GM21423 (cell line): ENCODE measurements around the gene PLA2G3.

Source experiments
- ATAC-seq: cut with Tn5 transposase; IDR thresholded peaks from one replicate; pipeline ENCODE4 v1.9.1; 2021; ENCODE audit warnings: mild to moderate bottlenecking, moderate library complexity; ENCODE audit not compliant: unreplicated experiment

The PLA2G3 gene

DNA sequence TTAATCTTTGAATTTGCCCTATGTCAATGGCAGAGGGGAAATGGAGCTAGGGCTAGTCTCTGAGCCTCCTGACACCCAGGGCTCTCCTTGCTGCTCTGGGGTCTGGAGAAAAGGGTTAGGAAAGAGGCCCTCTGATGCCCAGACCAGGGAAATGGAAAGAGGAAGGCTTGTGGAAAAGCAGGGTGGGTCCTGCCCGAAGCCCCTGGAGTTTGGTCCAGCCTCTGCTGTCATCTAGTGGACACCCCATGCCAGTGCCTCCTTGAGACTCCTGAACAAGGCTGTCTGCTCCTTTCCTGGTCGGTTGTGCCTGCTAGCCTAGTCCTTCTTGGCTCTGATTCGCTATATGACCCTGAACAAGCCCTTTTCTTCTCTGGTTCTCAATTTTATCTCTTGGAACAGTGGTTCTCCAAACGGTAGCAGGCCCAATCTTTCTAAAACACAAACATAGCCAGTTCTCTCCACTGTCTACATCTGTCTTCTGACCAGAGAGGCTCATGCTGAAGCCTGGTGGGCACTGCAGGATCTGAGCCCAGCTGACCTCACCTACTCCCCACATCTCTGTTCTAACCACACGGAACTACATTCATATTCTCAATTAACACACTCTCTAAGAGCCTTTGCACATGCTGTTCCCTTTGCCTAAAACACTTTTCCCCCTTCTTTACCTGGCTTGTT lies 8.8 kb upstream of the PLA2G3 start:
- no peak for ATAC-seq

- no peak for ATAC-seq
Observed at GRCh38 chr22:31148488-31148887, 8.2 kb upstream of the PLA2G3 start.

DNA sequence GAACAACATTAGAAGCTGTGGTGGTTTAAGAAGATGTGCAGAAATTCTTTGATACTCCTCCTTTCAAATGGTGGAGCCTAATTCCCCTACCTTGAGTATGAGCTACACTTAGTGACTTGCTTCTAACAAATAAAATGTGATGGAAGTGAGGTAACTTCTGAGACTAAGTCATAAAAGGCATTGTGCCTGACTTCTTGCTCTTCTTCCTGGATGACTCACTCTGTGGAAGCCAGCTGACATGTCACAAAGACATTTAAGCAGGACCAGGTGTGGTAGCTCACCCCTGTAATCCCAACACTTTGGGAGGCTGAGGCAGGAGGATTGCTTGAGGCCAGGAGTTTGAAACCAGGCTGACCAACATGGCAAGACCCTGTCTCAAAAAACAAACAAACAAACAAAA lies 3.9 kb upstream of the PLA2G3 start:
- no peak for ATAC-seq

- ATAC-seq: no peak
Observed at GRCh38 chr22:31143537-31143936, 3.2 kb upstream of the PLA2G3 start.

DNA sequence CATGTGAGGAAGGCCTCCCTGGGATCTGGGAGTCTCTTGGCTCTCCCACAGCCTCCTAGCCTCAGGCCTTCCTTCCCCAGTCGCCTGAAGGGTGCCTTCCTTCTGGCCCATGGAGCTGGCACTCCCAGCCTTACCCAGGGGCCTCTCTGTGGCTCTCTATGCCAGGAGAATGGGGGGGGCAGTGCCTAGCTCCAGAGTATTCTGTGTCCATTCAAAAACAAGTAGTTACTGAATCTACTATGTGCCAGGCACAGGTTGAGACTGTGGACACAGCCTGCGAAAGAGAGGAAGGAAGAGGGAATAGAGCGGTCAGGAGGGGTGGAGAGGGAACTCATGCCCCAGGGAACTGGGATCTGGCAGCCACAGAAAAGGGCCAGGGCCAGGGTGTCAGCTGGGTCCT lies 2.7 kb upstream of the PLA2G3 start:
- ATAC-seq: no peak

DNA sequence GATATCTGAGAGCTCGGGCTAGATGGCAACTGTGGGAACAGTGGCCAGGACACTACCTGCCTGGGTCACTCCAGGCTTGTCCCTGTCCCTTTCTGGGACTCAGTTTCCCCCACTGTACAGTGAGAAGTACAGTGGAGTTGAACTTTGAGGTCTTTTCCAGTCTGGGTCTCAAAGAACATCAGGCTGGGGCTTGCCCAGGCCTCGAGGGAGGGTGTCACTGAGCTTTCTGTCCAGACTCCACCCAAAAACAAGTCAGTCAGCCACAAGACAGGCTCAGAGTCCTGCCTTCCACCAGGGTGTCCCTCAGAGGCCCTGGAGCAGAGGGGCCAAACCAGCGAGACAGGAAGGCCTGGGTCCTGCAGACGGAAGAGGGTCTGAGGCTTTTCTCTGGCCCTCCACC lies 2.0 kb upstream of the PLA2G3 start:
- ATAC-seq: no peak

DNA sequence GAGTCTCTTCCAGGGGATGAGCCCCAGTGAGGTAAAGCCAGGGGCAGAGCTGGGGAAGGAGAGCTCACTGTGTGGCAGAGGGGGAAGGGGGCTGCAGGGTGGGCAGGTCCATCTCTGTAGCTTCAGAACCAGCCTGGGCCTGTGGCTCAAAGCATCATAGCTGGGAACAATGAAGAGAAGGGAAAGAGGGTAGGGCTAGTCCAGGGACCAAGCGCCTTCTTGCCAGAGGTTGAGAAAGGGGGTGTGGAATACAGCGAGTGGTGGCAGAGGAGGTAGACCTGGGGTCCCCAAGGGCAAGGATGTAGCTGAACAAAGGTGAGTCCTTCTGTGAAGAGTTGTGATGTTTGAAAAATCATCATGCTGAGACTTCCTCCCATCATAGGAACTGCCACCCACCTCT lies 1.2 kb upstream of the PLA2G3 start:
- no peak for ATAC-seq

DNA sequence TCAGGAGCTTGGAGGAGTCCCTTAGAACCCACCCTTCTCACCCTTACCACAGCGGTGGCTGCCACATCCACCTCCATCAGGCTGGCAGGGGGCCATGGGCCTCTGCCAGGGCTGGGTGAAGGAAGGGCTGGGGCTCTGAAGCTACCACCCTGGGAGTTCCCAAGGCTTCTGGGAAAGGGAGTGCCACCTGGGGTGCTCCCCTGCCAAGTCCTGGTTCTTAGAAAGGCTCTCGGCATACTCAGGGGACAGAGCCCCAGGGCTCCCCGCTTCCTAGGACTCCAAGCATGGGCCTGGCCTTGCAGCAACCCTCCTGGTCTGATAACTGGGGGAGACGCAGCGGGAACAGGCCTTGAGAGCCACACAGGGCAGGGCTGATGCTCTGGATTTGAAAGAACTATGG lies 438 bp upstream of the PLA2G3 start:
- no peak for ATAC-seq

- no peak for ATAC-seq
Observed at GRCh38 chr22:31139066-31139465, 1.2 kb downstream of the PLA2G3 start.

- ATAC-seq: no peak
Observed at GRCh38 chr22:31138126-31138525, 2.2 kb downstream of the PLA2G3 start.

GRCh38 chr22:31137721-31138120 lies 2.6 kb downstream of the PLA2G3 start:
- no peak for ATAC-seq

DNA sequence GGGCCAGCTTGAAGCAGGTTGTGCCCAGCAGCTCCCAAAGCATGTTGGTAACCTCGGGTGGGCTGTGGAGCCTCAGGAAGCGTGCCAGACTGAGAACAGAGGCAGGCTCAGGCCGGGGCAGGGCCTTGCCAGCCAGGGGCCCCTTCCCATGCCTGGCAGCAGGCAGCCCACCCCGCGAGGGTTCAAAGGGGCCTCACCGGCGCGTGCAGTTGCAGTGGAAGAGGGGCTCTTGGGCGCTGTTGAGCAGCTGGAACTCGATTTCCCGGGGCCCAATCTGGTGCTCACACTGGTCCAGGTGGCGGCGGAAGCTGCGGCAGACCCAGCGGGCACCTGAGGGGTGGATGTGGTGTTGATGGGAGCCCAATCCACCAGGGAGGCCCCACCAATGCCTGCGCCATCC lies 3.6 kb downstream of the PLA2G3 start:
- no peak for ATAC-seq

DNA sequence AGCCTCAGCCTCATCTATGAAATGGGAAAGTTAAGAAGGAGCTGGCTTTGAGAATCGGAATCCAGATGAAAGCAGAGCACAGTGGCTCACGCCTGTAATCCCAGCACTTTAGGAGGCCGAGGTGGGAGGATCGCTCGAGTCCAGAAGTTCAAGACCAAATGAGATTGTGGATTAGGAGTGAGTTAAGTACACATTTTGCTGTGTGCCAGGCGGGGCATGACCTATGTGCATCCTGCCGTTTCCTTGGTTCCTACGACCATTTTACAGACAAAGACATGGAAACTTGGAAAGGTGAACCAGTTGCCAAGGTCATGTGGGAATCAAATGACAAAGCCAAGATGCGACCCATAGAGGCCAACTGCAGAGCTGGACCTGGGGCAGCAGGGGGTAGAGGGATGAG lies 4.2 kb downstream of the PLA2G3 start:
- no peak for ATAC-seq

DNA sequence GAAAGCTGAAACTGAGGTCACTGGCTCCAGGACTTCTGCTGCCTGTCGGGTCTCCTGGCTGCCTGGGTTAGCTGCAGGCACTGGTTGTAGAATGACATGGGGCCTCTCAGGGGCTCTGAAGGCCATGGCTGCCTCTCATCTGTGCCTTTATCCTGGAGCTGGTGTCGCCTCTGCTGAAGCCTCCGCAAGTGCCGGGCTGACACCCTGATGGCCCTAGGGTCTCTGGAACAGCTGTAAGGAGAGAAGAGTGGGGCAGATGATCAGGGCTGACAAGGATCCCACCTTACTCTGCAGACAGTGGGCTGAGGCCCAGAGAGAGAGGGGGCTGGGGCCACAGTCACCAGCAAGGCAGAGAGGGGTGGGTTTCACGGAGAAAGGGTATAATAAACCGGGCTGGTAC lies 4.6 kb downstream of the PLA2G3 start:
- no peak for ATAC-seq

GRCh38 chr22:31134688-31135087 lies 5.6 kb downstream of the PLA2G3 start:
- no peak for ATAC-seq

DNA sequence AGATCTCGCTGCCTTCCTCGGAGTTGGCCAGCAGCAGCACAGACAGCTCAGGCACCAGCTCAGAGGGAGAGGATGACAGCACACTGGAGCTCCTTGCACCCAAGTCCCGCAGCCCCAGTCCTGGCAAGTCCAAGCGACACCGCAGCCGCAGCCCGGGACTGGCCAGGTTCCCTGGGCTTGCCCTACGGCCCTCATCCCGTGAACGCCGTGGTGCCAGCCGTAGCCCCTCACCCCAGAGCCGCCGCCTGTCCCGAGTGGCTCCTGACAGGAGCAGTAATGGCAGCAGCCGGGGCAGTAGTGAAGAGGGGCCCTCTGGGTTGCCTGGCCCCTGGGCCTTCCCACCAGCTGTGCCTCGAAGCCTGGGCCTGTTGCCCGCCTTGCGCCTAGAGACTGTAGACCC lies 6.4 kb downstream of the PLA2G3 start:
- ATAC-seq: no peak

DNA sequence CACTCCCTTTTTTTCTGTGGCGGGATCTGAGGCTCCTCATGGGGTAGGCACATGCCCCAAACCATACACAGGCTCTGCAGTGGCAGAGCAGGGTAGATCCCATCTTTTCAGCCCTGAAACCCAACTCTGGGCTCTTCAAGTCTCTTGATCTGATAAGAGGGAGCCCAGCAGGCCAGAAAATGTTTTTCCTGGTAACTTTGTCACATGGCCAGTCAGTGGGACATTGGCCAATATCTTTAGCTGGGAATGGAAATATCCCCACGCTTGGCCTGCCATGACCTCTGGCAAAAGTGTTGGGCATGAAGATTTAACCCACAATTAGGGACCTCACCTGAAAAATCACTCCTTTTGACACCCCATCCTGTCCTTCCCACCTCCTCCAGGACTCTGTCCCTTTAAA lies 9.4 kb downstream of the PLA2G3 start:
- no peak for ATAC-seq

DNA sequence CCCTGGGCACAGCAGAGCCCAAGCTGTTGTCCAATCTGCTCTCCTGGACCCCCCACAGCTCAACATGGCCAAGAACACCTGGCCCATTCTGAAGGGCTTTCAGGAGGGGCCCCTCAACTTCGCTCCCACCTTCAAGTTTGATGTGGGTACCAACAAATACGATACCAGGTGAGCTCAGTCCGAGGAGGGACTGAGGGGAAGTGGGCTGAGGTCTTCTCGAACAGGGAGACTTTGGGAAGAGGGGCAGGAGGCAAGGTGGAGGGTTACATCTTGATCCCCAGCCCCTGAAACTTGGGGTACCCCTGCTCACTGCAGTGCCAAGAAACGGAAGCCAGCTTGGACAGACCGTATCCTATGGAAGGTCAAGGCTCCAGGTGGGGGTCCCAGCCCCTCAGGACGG lies 12.2 kb downstream of the PLA2G3 start:
- ATAC-seq: no peak

- no peak for ATAC-seq
Observed at GRCh38 chr22:31127181-31127772, 13.0 kb downstream of the PLA2G3 start.

DNA sequence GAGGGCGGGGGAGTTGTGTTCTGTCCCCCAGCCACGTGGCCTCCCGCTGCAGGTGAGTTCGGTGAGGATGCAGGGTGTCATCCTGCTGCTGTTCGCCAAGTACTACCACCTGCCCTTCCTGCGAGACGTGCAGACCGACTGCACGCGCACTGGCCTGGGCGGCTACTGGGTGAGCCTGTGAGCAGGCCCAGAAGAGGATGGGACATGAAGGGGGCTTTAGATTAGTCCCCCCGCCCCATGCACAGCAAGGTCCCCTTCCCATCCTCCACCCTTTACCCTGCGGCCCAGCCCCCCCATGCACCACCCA lies 13.5 kb downstream of the PLA2G3 start:
- ATAC-seq: no peak

DNA sequence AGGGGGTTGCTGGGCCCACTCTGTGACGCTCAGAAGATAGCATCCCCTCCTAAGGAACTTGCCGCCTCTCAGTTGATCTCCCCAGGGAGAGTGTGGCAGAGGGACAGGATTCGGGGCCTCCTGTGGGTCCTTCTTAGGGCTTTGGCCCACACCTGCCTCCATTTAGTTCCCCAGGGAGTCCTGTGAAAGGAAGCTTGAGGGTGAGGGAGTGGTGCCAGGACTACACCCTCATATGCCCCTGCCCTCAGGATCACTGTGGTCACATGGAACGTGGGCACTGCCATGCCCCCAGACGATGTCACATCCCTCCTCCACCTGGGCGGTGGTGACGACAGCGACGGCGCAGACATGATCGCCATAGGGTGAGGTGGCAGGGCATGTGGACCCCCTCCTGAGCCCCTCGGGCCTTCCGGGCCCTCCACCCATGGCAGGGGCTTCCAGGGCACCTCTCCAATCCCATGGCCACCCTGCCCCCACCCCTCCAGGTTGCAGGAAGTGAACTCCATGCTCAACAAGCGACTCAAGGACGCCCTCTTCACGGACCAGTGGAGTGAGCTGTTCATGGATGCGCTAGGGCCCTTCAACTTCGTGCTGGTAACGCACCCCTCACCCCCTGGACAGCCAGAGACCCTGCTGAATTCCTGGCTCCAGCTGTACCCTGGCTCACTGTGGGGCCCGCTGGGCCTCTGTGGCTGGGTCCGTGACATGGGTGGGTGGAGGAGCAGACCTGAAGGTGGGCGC lies 14.0 kb downstream of the PLA2G3 start:
- no peak for ATAC-seq

- ATAC-seq: no peak
Observed at GRCh38 chr22:31125521-31126117, 14.7 kb downstream of the PLA2G3 start.
